Fibroblast of lung (primary cell): ENCODE measurements around the gene DND1.

ENCODE experiments used
- CTCF ChIP-seq, 2 donors: IDR thresholded peaks in 1 of 2; conservative IDR thresholded peaks in 1 of 2; 1 replicate in 1 of 2; 2 replicates in 1 of 2; pipeline ENCODE4 v1.5.1; 2011 to 2012; ENCODE audit warnings: low read length in 2 of 2, control low read depth in 1 of 2, inconsistent platforms in 1 of 2, low read depth in 1 of 2, mild to moderate bottlenecking in 1 of 2
- EZH2 ChIP-seq: IDR thresholded peaks from 2 replicates; pipeline ENCODE4 v1.5.1; 2012; ENCODE audit warnings: low read length, control low read depth, mild to moderate bottlenecking; ENCODE audit errors: missing control alignments

- TF ChIP-seq CTCF (conservative IDR thresholded peaks at IDR 0.05 in 1 of 2, IDR thresholded peaks at IDR 0.05 in 1 of 2; ENCODE audit: low read depth in 1 of 2, low read length in 2 of 2) = no peak
- no peak for TF ChIP-seq EZH2
These were observed 51.1 kb downstream of the DND1 start for GRCh38 chr5:140622301-140622700.
